GM12878 (cell line): Measurements from ENCODE around the gene SARM1. TPM values are rescaled to one million over a fixed set of nuclear protein-coding genes. Genes with fewer than 3 reads are reported as not detected.

Source experiments
- ATAC-seq: fragments of 200-7000 bp; cut with Tn5 transposase; 3 replicates; pipeline ENCODE4 v1.9.1; 2020; ENCODE audit warnings: mild to moderate bottlenecking, moderate library complexity
- BruUV-seq: library from RNA; stranded (reverse); fragments of 400-500 nt; replicated peaks from 2 replicates; lab custom pipeline; 2021; lab: Mats Ljungman, UMichigan
- CTCF ChIA-PET: fragments of 300-600 bp; sonication (Branson Sonifier 250); formaldehyde crosslinking; extraction: SDS; loops from one replicate; lab custom pipeline; 2021; ENCODE audit warnings: inconsistent platforms; lab: Yijun Ruan, JAX
- POLR2A ChIA-PET: fragments of 350-600 bp; formaldehyde crosslinking; extraction: SDS; loops from one replicate; lab custom pipeline; 2021; ENCODE audit warnings: inconsistent platforms; lab: Charles Lee
- RAD21 ChIA-PET: fragments of 300-600 bp; sonication (Branson Sonifier 250); formaldehyde crosslinking; loops from one replicate; lab custom pipeline; 2023; ENCODE audit warnings: antibody characterized with exemption; ENCODE audit not compliant: unreplicated experiment; lab: Charles Lee
- SMC1A ChIA-PET: fragments of 300-600 bp; sonication (Branson Sonifier 250); formaldehyde crosslinking; loops from one replicate; lab custom pipeline; 2023; ENCODE audit not compliant: unreplicated experiment, uncharacterized antibody; lab: Charles Lee
- DNase-seq: peaks from one replicate; pipeline ENCODE4 v3.0.0-alpha.2; 2011; ENCODE audit warnings: low read depth, low spot score
- FAIRE-seq: peaks from 3 replicates; lab custom pipeline; 2011; peaks lifted over from hg19 to GRCh38; lab: Jason Lieb, UNC
- H2AFZ ChIP-seq: 2 replicates; pipeline ENCODE4 v1.6.0; 2011; ENCODE audit warnings: low read depth, low read length, control low read depth; ENCODE audit not compliant: control insufficient read depth
- H3K27ac ChIP-seq: 2 replicates; pipeline ENCODE4 v1.5.1; 2011; ENCODE audit warnings: control low read depth; ENCODE audit not compliant: control insufficient read depth, insufficient read depth
- H3K27me3 ChIP-seq, 2 experiments: replicated peaks in 1 of 2; 2 replicates each; pipeline versions ENCODE4 v1.6.0 to v1.6.1; 2011; ENCODE audit warnings: low read length in 1 of 2; ENCODE audit not compliant: control insufficient read depth in 2 of 2, insufficient read depth in 2 of 2
- H3K36me3 ChIP-seq, 2 experiments: 2 replicates each; pipeline ENCODE4 v1.5.1; 2011; ENCODE audit warnings: low read length in 1 of 2; ENCODE audit not compliant: control insufficient read depth in 2 of 2, insufficient read depth in 2 of 2
- H3K4me1 ChIP-seq: 2 replicates; pipeline ENCODE4 v1.6.1; 2011; ENCODE audit warnings: mild to moderate bottlenecking, low read length, moderate library complexity, mixed read lengths; ENCODE audit not compliant: control insufficient read depth, insufficient read depth
- H3K4me2 ChIP-seq: 2 replicates; pipeline ENCODE4 v1.6.0; 2011; ENCODE audit warnings: control low read depth; ENCODE audit not compliant: control insufficient read depth, insufficient read depth
- H3K4me3 ChIP-seq: fragments of 200-600 bp; sonication (generic); 2 replicates; pipeline ENCODE4 v1.5.1; 2016
- H3K79me2 ChIP-seq: 2 replicates; pipeline ENCODE4 v1.6.0; 2011; ENCODE audit warnings: low read length; ENCODE audit not compliant: control insufficient read depth, insufficient read depth
- H3K9ac ChIP-seq: 2 replicates; pipeline ENCODE4 v1.8.0; 2011; ENCODE audit warnings: low read length, control low read depth, mixed read lengths; ENCODE audit not compliant: control insufficient read depth, insufficient read depth
- H3K9me3 ChIP-seq: replicated peaks from 3 replicates; pipeline ENCODE4 v1.5.1; 2011; ENCODE audit warnings: mild to moderate bottlenecking, low read length; ENCODE audit not compliant: control insufficient read depth, insufficient read depth
- H4K20me1 ChIP-seq: 2 replicates; pipeline ENCODE4 v1.6.0; 2011; ENCODE audit not compliant: control insufficient read depth, insufficient read depth
- CEBPZ ChIP-seq: fragments of 150-350 bp; IDR thresholded peaks from 2 replicates; pipeline ENCODE4 v1.6.1; 2016; ENCODE audit warnings: low read depth, low read length
- ETV6 ChIP-seq, 2 experiments: fragments of 450-650 bp in 1 of 2; IDR thresholded peaks in 1 of 2; conservative IDR thresholded peaks in 1 of 2; 2 replicates each; pipeline ENCODE4 v1.6.1; 2014; ENCODE audit warnings: antibody characterized with exemption in 1 of 2, borderline replicate concordance in 1 of 2, low read depth in 1 of 2, mild to moderate bottlenecking in 1 of 2, moderate library complexity in 1 of 2
- EZH2 ChIP-seq: IDR thresholded peaks from 2 replicates; pipeline ENCODE4 v1.6.1; 2012; ENCODE audit warnings: low read depth, mild to moderate bottlenecking, control low read depth, inconsistent platforms, low read length, borderline replicate concordance; ENCODE audit not compliant: control insufficient read depth
- KLF5 ChIP-seq: fragments of 450-650 bp; IDR thresholded peaks from 2 replicates; pipeline ENCODE4 v1.6.1; 2014; ENCODE audit warnings: mild to moderate bottlenecking; ENCODE audit not compliant: partially characterized antibody
- MYB ChIP-seq: fragments of 150-350 bp; IDR thresholded peaks from 2 replicates; pipeline ENCODE4 v1.6.1; 2014; ENCODE audit warnings: mild to moderate bottlenecking, low read depth, low read length, borderline replicate concordance
- RAD51 ChIP-seq: fragments of 450-650 bp; IDR thresholded peaks from 2 replicates; pipeline ENCODE4 v1.6.1; 2016; ENCODE audit warnings: moderate library complexity, mild to moderate bottlenecking, inconsistent platforms
- SMARCA5 ChIP-seq: fragments of 450-650 bp; IDR thresholded peaks from 2 replicates; pipeline ENCODE4 v1.6.1; 2017; ENCODE audit warnings: mild to moderate bottlenecking
- WGBS: methylation state at CpG from one replicate; pipeline ENCODE4 v1.1.6; 2016; ENCODE audit warnings: low lambda C conversion rate; ENCODE audit not compliant: insufficient replicate concordance, insufficient coverage; ENCODE audit errors: missing lambda C conversion rate; 5-methylcytosine and 5-hydroxymethylcytosine counted together
- in situ Hi-C: fragments of 300-500 bp; cut with MboI; formaldehyde crosslinking; loops from 9 replicates; pipeline ENCODE4 v1.14.3; 2018; ENCODE audit warnings: mixed read lengths
- intact Hi-C: fragments of 100-400 bp; cut with micrococcal nuclease; formaldehyde crosslinking; loops from one replicate; pipeline ENCODE4 v1.14.2; 2022; ENCODE audit not compliant: unreplicated experiment
- polyA plus RNA-seq, 11 experiments: library from polyadenylated mRNA; depleted of rRNA in 4 of 11; unstranded in 6 of 11; stranded (reverse) in 5 of 11; fragments of >200 nt; fragmentation: Nextera tagmentation in 4 of 11; fragmentation: Illumina TruSeq in 1 of 11; extraction: Ambion mirVana in 4 of 11; extraction: Trizol in 1 of 11; gene quantifications; 1 replicate in 1 of 11; 2 replicates in 10 of 11; pipeline versions ENCODE4 v1.2.1 to v1.2.3, GENCODE V29; 2011 to 2016; ENCODE audit warnings: inconsistent platforms in 2 of 11, missing spikeins in 2 of 11, low read depth in 1 of 11
- total RNA-seq, 4 experiments: library from RNA; depleted of rRNA in 3 of 4; stranded (reverse); fragments of >200 nt in 3 of 4; fragmentation: Illumina TruSeq in 1 of 4; extraction: Trizol in 1 of 4; gene quantifications; 2 replicates each; pipeline versions ENCODE4 v1.2.1 to v1.2.3, GENCODE V29; 2013 to 2021

The SARM1 gene
- total and polyA plus RNA-seq, 10 of the 15 experiments (the other 5 are each of a cell fraction or from before 2014, with no cell fraction given), result 0.56 to 25.3 (median 11.9) TPM

GRCh38 chr17:28388106-28388505, 16.6 kb downstream of the SARM1 start:
- H3K9ac ChIP-seq, result no peak overlapping the region
- in situ Hi-C loops, result no loop called here
- ChIA-PET RAD21 (no interaction called here), POLR2A (no interaction called here), CTCF (no interaction called here), SMC1A (no interaction called here)
- H3K4me3 ChIP-seq, result no peak overlapping the region
- no peaks in the 10 kb centered on the region for H3K9me3 ChIP-seq
- DNase-seq (no peak), ATAC-seq (no peak), FAIRE-seq (no peak)
- H3K4me2 ChIP-seq, result no peak overlapping the region
- no peaks in the 10 kb centered on the region for H3K4me1 ChIP-seq
- H3K36me3 ChIP-seq, result peaks cover 0 to 9% of the 10 kb centered on the region in 2 experiments; a peak in 2 of 4 replicates
- no peak overlapping the region for H2AFZ ChIP-seq
- no peaks in the 10 kb centered on the region for H4K20me1 ChIP-seq
- H3K79me2 ChIP-seq, result peaks cover 2% of the 10 kb centered on the region; the same call in 1 of the 2 replicates
- no peak overlapping the region for H3K27ac ChIP-seq
- BruUV-seq, result no TSS peak
- H3K27me3 ChIP-seq, result no peaks in the 10 kb centered on the region
- intact Hi-C loops, result no loop called here
- WGBS, result 93% methylated on average over 11 of the region's 11 CpGs
- no peak for TF ChIP-seq KLF5
- no peak for TF ChIP-seq RAD51
- no peak for TF ChIP-seq SMARCA5
- TF ChIP-seq MYB, result no peak
- TF ChIP-seq EZH2, result no peak
- no peak for TF ChIP-seq CEBPZ
- no peak for TF ChIP-seq ETV6 (conservative IDR thresholded peaks at IDR 0.05 in 1 of 2, IDR thresholded peaks at IDR 0.05 in 1 of 2; ENCODE audit: borderline replicate concordance in 1 of 2, low read depth in 1 of 2)
